HEK293 (cell line): Measurements from ENCODE around the gene CRIP1.

ENCODE experiments used
- BCL11B ChIP-seq: fragments of 450-650 bp; formaldehyde crosslinking; IDR thresholded peaks from 2 replicates; pipeline ENCODE4 v1.5.1; 2016; ENCODE audit warnings: low read depth, missing biosample characterization, missing genetic modification characterization
- CTCF ChIP-seq: fragments of 450-650 bp; formaldehyde crosslinking; IDR thresholded peaks from 2 replicates; pipeline ENCODE4 v1.5.1; 2016; ENCODE audit warnings: missing biosample characterization, missing genetic modification characterization
- GLI2 ChIP-seq: fragments of 450-650 bp; formaldehyde crosslinking; IDR thresholded peaks from 2 replicates; pipeline ENCODE4; 2017; ENCODE audit warnings: missing biosample characterization, missing genetic modification characterization, low read depth, borderline replicate concordance
- HOXC10 ChIP-seq: sonication (generic); formaldehyde crosslinking; IDR thresholded peaks from 2 replicates; pipeline ENCODE4 v1.8.1; 2023; ENCODE audit warnings: mild to moderate bottlenecking, missing genetic modification reagents
- OVOL3 ChIP-seq: fragments of 450-650 bp; formaldehyde crosslinking; IDR thresholded peaks from 2 replicates; pipeline ENCODE4 v1.5.1; 2016; ENCODE audit warnings: missing biosample characterization, missing genetic modification characterization
- RBAK ChIP-seq: fragments of 450-650 bp; formaldehyde crosslinking; IDR thresholded peaks from 2 replicates; pipeline ENCODE4 v1.5.1; 2016; ENCODE audit warnings: missing biosample characterization, missing genetic modification characterization
- SCRT1 ChIP-seq: fragments of 450-650 bp; formaldehyde crosslinking; IDR thresholded peaks from 2 replicates; pipeline ENCODE4 v1.5.1; 2016; ENCODE audit warnings: missing biosample characterization, missing genetic modification characterization, borderline replicate concordance
- ZBTB10 ChIP-seq: fragments of 450-650 bp; formaldehyde crosslinking; IDR thresholded peaks from 2 replicates; pipeline ENCODE4 v1.5.1; 2016; ENCODE audit warnings: missing biosample characterization, missing genetic modification characterization
- ZBTB17 ChIP-seq: fragments of 450-650 bp; formaldehyde crosslinking; IDR thresholded peaks from 2 replicates; pipeline ENCODE4 v1.5.1; 2016; ENCODE audit warnings: missing biosample characterization, missing genetic modification characterization
- ZBTB49 ChIP-seq: fragments of 450-650 bp; formaldehyde crosslinking; IDR thresholded peaks from 2 replicates; pipeline ENCODE4 v1.5.1; 2016; ENCODE audit warnings: missing biosample characterization, missing genetic modification characterization, low read depth
- ZEB2 ChIP-seq: fragments of 450-650 bp; formaldehyde crosslinking; IDR thresholded peaks from 2 replicates; pipeline ENCODE4 v1.5.1; 2016; ENCODE audit warnings: missing biosample characterization, missing genetic modification characterization
- ZNF148 ChIP-seq: fragments of 450-650 bp; formaldehyde crosslinking; IDR thresholded peaks from 2 replicates; pipeline ENCODE4 v1.5.0; 2017; ENCODE audit warnings: missing biosample characterization, missing genetic modification characterization, borderline replicate concordance
- ZNF239 ChIP-seq: fragments of 450-650 bp; formaldehyde crosslinking; IDR thresholded peaks from 2 replicates; pipeline ENCODE4 v1.5.1; 2016; ENCODE audit warnings: missing biosample characterization, missing genetic modification characterization
- ZNF24 ChIP-seq: fragments of 450-650 bp; formaldehyde crosslinking; IDR thresholded peaks from 2 replicates; pipeline ENCODE4 v1.5.1; 2016; ENCODE audit warnings: missing biosample characterization, missing genetic modification characterization
- ZNF248 ChIP-seq: fragments of 450-650 bp; formaldehyde crosslinking; IDR thresholded peaks from 2 replicates; pipeline ENCODE4 v1.5.1; 2017; ENCODE audit warnings: missing biosample characterization, missing genetic modification characterization
- ZNF280D ChIP-seq: fragments of 450-650 bp; formaldehyde crosslinking; IDR thresholded peaks from 2 replicates; pipeline ENCODE4 v1.5.1; 2016; ENCODE audit warnings: missing biosample characterization, missing genetic modification characterization
- ZNF311 ChIP-seq: fragments of 450-650 bp; formaldehyde crosslinking; IDR thresholded peaks from 2 replicates; pipeline ENCODE4 v1.5.1; 2017; ENCODE audit warnings: missing biosample characterization, missing genetic modification characterization, borderline replicate concordance
- ZNF335 ChIP-seq: fragments of 450-650 bp; formaldehyde crosslinking; conservative IDR thresholded peaks from 2 replicates; pipeline ENCODE4 v1.5.1; 2016; ENCODE audit warnings: missing biosample characterization, missing genetic modification characterization
- ZNF48 ChIP-seq: fragments of 450-650 bp; formaldehyde crosslinking; IDR thresholded peaks from 2 replicates; pipeline ENCODE4 v1.5.1; 2016; ENCODE audit warnings: missing biosample characterization, missing genetic modification characterization
- ZNF501 ChIP-seq: fragments of 450-650 bp; formaldehyde crosslinking; IDR thresholded peaks from 2 replicates; pipeline ENCODE4 v1.5.1; 2016; ENCODE audit warnings: missing biosample characterization, missing genetic modification characterization
- ZNF521 ChIP-seq: fragments of 450-650 bp; formaldehyde crosslinking; IDR thresholded peaks from 2 replicates; pipeline ENCODE4 v1.5.1; 2017; ENCODE audit warnings: missing biosample characterization, mild to moderate bottlenecking, missing genetic modification characterization
- ZNF555 ChIP-seq: fragments of 450-650 bp; formaldehyde crosslinking; conservative IDR thresholded peaks from 2 replicates; pipeline ENCODE4 v1.5.1; 2017; ENCODE audit warnings: missing biosample characterization, mild to moderate bottlenecking, missing genetic modification characterization, inconsistent platforms
- ZNF621 ChIP-seq: fragments of 450-650 bp; formaldehyde crosslinking; IDR thresholded peaks from 2 replicates; pipeline ENCODE4 v1.5.1; 2017; ENCODE audit warnings: missing biosample characterization, missing genetic modification characterization
- ZNF624 ChIP-seq: fragments of 450-650 bp; formaldehyde crosslinking; IDR thresholded peaks from 2 replicates; pipeline ENCODE4 v1.5.1; 2017; ENCODE audit warnings: missing biosample characterization, missing genetic modification characterization
- ZNF701 ChIP-seq: fragments of 450-650 bp; formaldehyde crosslinking; IDR thresholded peaks from 2 replicates; pipeline ENCODE4 v1.5.1; 2016; ENCODE audit warnings: missing biosample characterization, missing genetic modification characterization
- ZNF792 ChIP-seq: fragments of 450-650 bp; formaldehyde crosslinking; IDR thresholded peaks from 2 replicates; pipeline ENCODE4 v1.5.1; 2016; ENCODE audit warnings: missing biosample characterization, missing genetic modification characterization
- ZSCAN16 ChIP-seq: fragments of 450-650 bp; formaldehyde crosslinking; IDR thresholded peaks from 2 replicates; pipeline ENCODE4 v1.5.1; 2016; ENCODE audit warnings: missing biosample characterization, missing genetic modification characterization
- ZSCAN23 ChIP-seq: fragments of 450-650 bp; formaldehyde crosslinking; IDR thresholded peaks from 2 replicates; pipeline ENCODE4 v1.5.1; 2016; ENCODE audit warnings: missing biosample characterization, missing genetic modification characterization

Gene CRIP1

GRCh38 chr14:105527826-105528585 lies 41.3 kb downstream of the CRIP1 start (continued):
- TF ChIP-seq ZBTB49 = no peak
- TF ChIP-seq ZNF148 (tag by site-specific recombination) = no peak
- peak; percentile 43; the same call in 1 of the 2 replicates for TF ChIP-seq ZBTB10 (tag by site-specific recombination)
- TF ChIP-seq ZNF701 (tag by site-specific recombination) = no peak
- no peak for TF ChIP-seq ZNF239 (tag by site-specific recombination)
- peak; percentile 92 for TF ChIP-seq CTCF (tag by site-specific recombination)
- TF ChIP-seq OVOL3 (tag by site-specific recombination) = no peak
- peak; percentile 55; the same call in 1 of the 2 replicates for TF ChIP-seq ZNF24 (tag by site-specific recombination)
- TF ChIP-seq ZNF621 = no peak
- no peak for TF ChIP-seq ZNF280D (tag by site-specific recombination)
- no peak for TF ChIP-seq HOXC10
- peak; percentile 56 for TF ChIP-seq ZNF335 (tag by site-specific recombination)
- no peak for TF ChIP-seq ZNF311 (tag by site-specific recombination)
- no peak for TF ChIP-seq ZNF48 (tag by site-specific recombination)
- TF ChIP-seq ZNF792 (tag by site-specific recombination) = no peak
- no peak for TF ChIP-seq GLI2 (tag by site-specific recombination)
- TF ChIP-seq ZNF555 (tag by site-specific recombination) = no peak
- TF ChIP-seq SCRT1 (tag by site-specific recombination) = no peak
- no peak for TF ChIP-seq ZSCAN23 (tag by site-specific recombination)
- TF ChIP-seq ZNF501 (tag by site-specific recombination) = 0 out of 2 replicates have a peak, but pooled peaks have one; percentile 73
- TF ChIP-seq ZEB2 (tag by site-specific recombination) = peak; percentile 93
- TF ChIP-seq ZBTB17 (tag by site-specific recombination) = peak; percentile 84
- no peak for TF ChIP-seq ZNF248
- TF ChIP-seq ZNF521 (tag by site-specific recombination) = no peak
- no peak for TF ChIP-seq ZNF624 (tag by site-specific recombination)
- no peak for TF ChIP-seq RBAK
- TF ChIP-seq ZSCAN16 (tag by site-specific recombination) = 0 out of 2 replicates have a peak, but pooled peaks have one; percentile 42
- TF ChIP-seq BCL11B = no peak; the same call in 1 of the 2 replicates
